Progenitor cell of endocrine pancreas (in vitro differentiated cells): Measurements from ENCODE around the gene AFDN. TPM values are rescaled to one million over a fixed set of nuclear protein-coding genes. Genes with fewer than 3 reads are reported as not detected.

Experiments used
- DNase-seq: peaks from one replicate; pipeline ENCODE4 v3.0.0; 2021; ENCODE audit warnings: low spot score; ENCODE audit not compliant: unreplicated experiment
- H3K27ac Mint-ChIP-seq: 2 replicates; pipeline ENCODE4 v1.8.0; 2021; ENCODE audit warnings: mild to moderate bottlenecking, moderate library complexity, mixed read lengths
- H3K27me3 Mint-ChIP-seq: 2 replicates; pipeline ENCODE4 v1.8.0; 2021; ENCODE audit warnings: mixed read lengths
- H3K36me3 Mint-ChIP-seq: 2 replicates; pipeline ENCODE4 v1.8.0; 2022; ENCODE audit warnings: mixed read lengths; ENCODE audit not compliant: insufficient read depth
- H3K4me1 Mint-ChIP-seq: 2 replicates; pipeline ENCODE4 v1.8.0; 2021; ENCODE audit warnings: low read depth, mixed read lengths
- H3K4me3 Mint-ChIP-seq: 2 replicates; pipeline ENCODE4 v1.8.0; 2021; ENCODE audit warnings: low read depth, mild to moderate bottlenecking, moderate library complexity, mixed read lengths
- H3K9me3 Mint-ChIP-seq: 2 replicates; pipeline ENCODE4 v1.8.0; 2021; ENCODE audit warnings: low read depth, mixed read lengths
- total RNA-seq: library from RNA; stranded (reverse); gene quantifications from 2 replicates; pipeline ENCODE4 v1.2.1, GENCODE V29; 2021
- TF ChIP-seq, protein P1 (sequence below): fragments of 200-600 bp; sonication (generic); IDR thresholded peaks from one replicate; pipeline ENCODE4 v1.5.0; 2021; ENCODE audit warnings: antibody characterized with exemption, mild to moderate bottlenecking; ENCODE audit not compliant: unreplicated experiment

The AFDN gene
- total RNA-seq, 1 donor from 2014 or later, result 423 TPM

DNA sequence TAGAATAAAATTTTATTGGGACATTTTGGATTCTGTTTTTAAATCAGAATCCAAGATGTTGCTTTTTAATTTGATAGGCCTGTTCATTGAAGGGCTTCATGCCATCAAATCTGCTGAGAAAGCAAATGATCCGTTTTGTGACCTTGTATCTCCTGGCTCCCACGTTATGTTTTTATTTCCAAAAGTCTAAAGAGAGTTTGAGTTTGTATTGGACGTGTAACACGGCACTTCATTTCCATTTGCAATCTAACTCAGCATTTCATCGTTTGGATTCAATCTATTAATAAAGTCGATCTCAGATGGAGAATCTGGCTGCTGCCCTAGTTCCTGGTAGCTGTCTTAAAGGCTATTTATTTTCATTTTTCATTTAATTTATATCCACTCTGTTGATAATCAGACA, 187.7 kb downstream of the AFDN start:
- peaks cover 3% of the 10 kb centered on the region for H3K4me1 Mint-ChIP-seq
- peaks cover 3% of the 10 kb centered on the region for H3K36me3 Mint-ChIP-seq
- no peak overlapping the region for H3K4me3 Mint-ChIP-seq
- TF ChIP-seq, protein P1, sequence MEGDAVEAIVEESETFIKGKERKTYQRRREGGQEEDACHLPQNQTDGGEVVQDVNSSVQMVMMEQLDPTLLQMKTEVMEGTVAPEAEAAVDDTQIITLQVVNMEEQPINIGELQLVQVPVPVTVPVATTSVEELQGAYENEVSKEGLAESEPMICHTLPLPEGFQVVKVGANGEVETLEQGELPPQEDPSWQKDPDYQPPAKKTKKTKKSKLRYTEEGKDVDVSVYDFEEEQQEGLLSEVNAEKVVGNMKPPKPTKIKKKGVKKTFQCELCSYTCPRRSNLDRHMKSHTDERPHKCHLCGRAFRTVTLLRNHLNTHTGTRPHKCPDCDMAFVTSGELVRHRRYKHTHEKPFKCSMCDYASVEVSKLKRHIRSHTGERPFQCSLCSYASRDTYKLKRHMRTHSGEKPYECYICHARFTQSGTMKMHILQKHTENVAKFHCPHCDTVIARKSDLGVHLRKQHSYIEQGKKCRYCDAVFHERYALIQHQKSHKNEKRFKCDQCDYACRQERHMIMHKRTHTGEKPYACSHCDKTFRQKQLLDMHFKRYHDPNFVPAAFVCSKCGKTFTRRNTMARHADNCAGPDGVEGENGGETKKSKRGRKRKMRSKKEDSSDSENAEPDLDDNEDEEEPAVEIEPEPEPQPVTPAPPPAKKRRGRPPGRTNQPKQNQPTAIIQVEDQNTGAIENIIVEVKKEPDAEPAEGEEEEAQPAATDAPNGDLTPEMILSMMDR, result no peak
- peaks cover 37% of the 10 kb centered on the region for H3K9me3 Mint-ChIP-seq
- no peak for DNase-seq
- H3K27me3 Mint-ChIP-seq, result peaks cover 3% of the 10 kb centered on the region
- H3K27ac Mint-ChIP-seq, result no peak overlapping the region

DNA sequence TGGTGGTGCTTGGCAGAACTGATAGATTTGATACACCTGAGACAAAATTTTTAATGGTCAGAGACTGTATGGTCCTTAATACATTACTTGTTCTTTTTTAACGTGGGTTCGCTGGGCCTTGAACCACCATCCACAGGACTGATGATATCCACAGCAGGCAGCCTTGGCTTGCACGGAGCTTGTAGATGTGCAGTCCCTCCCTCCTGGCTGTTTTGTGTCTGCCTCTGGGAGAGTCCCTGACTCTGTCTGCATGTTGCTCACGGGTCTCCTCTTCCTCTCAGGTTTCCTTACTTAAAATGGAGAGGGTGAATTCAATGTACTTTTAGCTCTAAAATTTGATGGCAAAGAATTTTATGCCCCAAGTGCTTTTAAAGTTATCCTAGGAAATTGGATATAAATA, 188.3 kb downstream of the AFDN start:
- H3K27ac Mint-ChIP-seq, result no peak overlapping the region
- H3K36me3 Mint-ChIP-seq, result peaks cover 3% of the 10 kb centered on the region
- H3K27me3 Mint-ChIP-seq, result peaks cover 3% of the 10 kb centered on the region
- peaks cover 33% of the 10 kb centered on the region for H3K9me3 Mint-ChIP-seq
- H3K4me1 Mint-ChIP-seq, result peaks cover 3% of the 10 kb centered on the region
- DNase-seq, result no peak
- TF ChIP-seq, protein P1, result no peak
- no peak overlapping the region for H3K4me3 Mint-ChIP-seq

DNA sequence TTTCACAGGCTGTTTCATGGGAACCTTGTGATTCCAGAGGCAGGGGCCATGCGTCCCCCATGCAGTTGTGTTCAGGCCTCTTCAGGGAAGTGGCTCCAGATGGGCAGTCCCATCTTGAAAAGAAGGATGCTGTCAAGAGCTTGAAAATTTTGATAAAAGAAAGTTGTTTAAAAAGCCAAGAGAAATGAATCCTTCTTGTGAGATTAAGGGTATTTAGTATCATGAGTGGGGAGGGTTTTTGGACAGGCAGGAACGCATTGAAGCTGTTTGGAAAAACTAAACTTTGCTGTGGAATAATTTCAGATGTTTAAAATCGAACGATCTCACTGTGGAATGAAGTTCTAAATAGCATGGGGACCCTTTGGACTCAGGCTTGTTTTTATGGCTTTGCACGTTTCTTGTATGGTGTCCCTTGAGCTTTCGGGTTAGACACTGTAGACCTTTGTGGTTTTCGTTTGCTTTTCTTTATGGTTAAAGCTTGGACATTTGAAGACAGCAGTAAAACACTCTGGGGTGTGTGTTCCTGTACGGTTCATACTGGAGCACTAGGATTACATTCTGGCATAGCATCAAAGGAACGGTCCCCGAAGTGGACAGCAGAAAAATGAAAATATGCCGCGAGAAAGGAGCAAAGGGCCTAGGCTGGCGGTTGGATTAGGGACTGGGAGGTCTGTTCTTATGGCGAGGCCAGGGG, 188.9 kb downstream of the AFDN start:
- Mint-ChIP-seq H3K36me3 (peaks cover 3% of the 10 kb centered on the region), H3K27ac (no peak overlapping the region), H3K9me3 (peaks cover 33% of the 10 kb centered on the region), H3K27me3 (peaks cover 3% of the 10 kb centered on the region), H3K4me3 (no peak overlapping the region), H3K4me1 (peaks cover 3% of the 10 kb centered on the region)
- no peak for DNase-seq
- TF ChIP-seq, protein P1, result no peak

DNA sequence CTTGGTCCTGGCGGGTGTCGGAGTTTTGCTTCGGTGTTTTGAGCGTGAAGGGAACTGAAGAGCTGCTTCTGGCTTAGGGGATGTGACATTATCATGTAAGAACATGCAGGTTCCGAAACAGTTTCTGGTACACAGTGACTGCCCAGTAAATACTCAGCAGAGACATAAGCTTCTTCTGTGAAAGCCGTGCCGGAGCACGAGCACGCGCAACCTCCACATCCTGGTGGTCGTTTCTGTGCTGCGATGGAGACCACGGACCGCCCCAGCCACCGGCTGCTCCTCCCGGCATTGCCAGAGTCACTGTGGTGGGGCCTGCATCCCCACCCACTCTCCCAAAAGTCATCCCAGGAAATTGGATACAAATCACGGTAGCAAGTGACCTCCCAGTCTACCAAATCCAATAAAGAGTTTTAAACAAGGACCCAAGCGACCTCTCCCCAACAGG, 189.5 kb downstream of the AFDN start:
- Mint-ChIP-seq H3K27me3 (peaks cover 3% of the 10 kb centered on the region), H3K4me3 (no peak overlapping the region), H3K4me1 (peaks cover 3% of the 10 kb centered on the region), H3K36me3 (peaks cover 1% of the 10 kb centered on the region), H3K9me3 (peaks cover 27% of the 10 kb centered on the region), H3K27ac (no peak overlapping the region)
- DNase-seq, result no peak
- TF ChIP-seq, protein P1, result no peak

DNA sequence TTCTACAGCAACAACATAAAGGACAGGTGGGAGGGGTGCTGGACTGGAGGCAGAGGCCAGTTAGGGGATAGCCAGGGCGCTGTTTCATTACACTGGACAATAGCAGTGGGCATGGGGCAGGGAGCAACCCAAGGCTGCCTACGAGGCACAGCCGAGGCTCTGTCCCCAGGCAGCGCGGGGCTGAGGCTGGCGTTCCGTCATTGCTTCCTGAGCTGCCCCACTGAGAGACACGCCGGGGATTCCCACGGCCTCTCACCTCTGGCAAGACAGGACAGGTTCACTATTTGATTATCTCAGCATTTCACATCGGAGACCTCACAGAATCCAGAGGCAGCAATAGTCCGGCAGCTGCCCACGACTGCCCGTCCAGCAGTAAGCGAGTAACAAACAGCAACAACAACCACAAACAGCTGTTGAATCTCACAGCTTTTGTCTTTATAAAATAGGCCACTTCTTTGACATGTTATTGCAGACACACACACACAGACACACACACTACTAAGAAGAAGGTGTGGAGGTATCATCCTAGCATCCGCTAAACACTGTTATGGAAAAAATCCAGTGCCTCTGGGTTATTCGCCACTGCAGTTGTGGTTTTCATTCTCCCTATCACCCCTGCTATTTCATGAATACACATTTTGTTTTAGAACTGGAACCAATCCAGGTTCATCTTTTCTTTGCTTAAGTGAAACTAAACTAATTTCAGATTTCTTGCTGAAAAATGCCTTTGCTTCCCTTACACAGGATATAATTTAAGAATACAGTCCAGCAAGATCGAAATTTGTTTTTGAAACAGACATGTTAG, 190.2 kb downstream of the AFDN start:
- Mint-ChIP-seq H3K27ac (no peak overlapping the region), H3K9me3 (peaks cover 20% of the 10 kb centered on the region), H3K4me3 (no peak overlapping the region), H3K36me3 (no peaks in the 10 kb centered on the region), H3K27me3 (peaks cover 3% of the 10 kb centered on the region), H3K4me1 (peaks cover 3% of the 10 kb centered on the region)
- TF ChIP-seq, protein P1, result no peak
- DNase-seq, result no peak
